Natural killer cell (primary cell): ENCODE measurements around the gene CCDC63. TPM values are rescaled to one million over a fixed set of nuclear protein-coding genes. Genes with fewer than 3 reads are reported as not detected.

Source experiments
- ATAC-seq, 3 donors: fragments of 150-1000 bp in 2 of 3; fragments of 200-7000 bp in 1 of 3; cut with Tn5 transposase; 1 replicate in 1 of 3; 2 replicates in 2 of 3; pipeline ENCODE4 v1.10.0; 2021; ENCODE audit warnings: mild to moderate bottlenecking in 2 of 3, moderate library complexity in 2 of 3
- DNase-seq, 2 donors: peaks; one replicate each; pipeline versions ENCODE4 v3.0.0 to v3.0.0-alpha.2; 2013 to 2021; ENCODE audit warnings: mixed read lengths in 1 of 2
- H3K27ac ChIP-seq: one replicate; pipeline ENCODE4 v1.5.1; 2013; ENCODE audit warnings: mild to moderate bottlenecking, low read length
- H3K27me3 ChIP-seq: one replicate; pipeline ENCODE4 v1.6.1; 2013; ENCODE audit warnings: low read length; ENCODE audit not compliant: control insufficient read depth, insufficient read depth
- H3K36me3 ChIP-seq: one replicate; pipeline ENCODE4 v1.6.1; 2013; ENCODE audit warnings: low read length; ENCODE audit not compliant: control insufficient read depth, insufficient read depth
- H3K4me1 ChIP-seq: one replicate; pipeline ENCODE4 v1.6.1; 2013; ENCODE audit warnings: low read length; ENCODE audit not compliant: control insufficient read depth, insufficient read depth
- H3K4me3 ChIP-seq: one replicate; pipeline ENCODE4 v1.5.1; 2013; ENCODE audit warnings: low read length
- H3K9me3 ChIP-seq: one replicate; pipeline ENCODE4 v1.6.1; 2013; ENCODE audit warnings: low read length; ENCODE audit not compliant: control insufficient read depth, insufficient read depth
- H3K27ac Mint-ChIP-seq, 2 donors: one replicate each; pipeline ENCODE4 v1.8.0; 2022; ENCODE audit warnings: mild to moderate bottlenecking in 2 of 2, mixed read lengths in 2 of 2, moderate library complexity in 1 of 2
- H3K27me3 Mint-ChIP-seq, 2 donors: one replicate each; pipeline ENCODE4 v1.8.0; 2022; ENCODE audit warnings: low read depth in 2 of 2, mixed read lengths in 2 of 2
- H3K36me3 Mint-ChIP-seq: one replicate; pipeline ENCODE4 v1.8.0; 2022; ENCODE audit warnings: mixed read lengths
- H3K4me1 Mint-ChIP-seq, 2 donors: one replicate each; pipeline ENCODE4 v1.8.0; 2022; ENCODE audit warnings: mixed read lengths in 2 of 2
- H3K4me3 Mint-ChIP-seq: one replicate; pipeline ENCODE4 v1.8.0; 2022; ENCODE audit warnings: mild to moderate bottlenecking, moderate library complexity, mixed read lengths
- H3K9me3 Mint-ChIP-seq, 2 donors: one replicate each; pipeline ENCODE4 v1.8.0; 2022; ENCODE audit warnings: mixed read lengths in 2 of 2
- CTCF ChIP-seq: fragments of 200-600 bp; IDR thresholded peaks from one replicate; pipeline ENCODE4 v1.8.0; 2022; ENCODE audit warnings: antibody characterized with exemption
- WGBS: methylation state at CpG from one replicate; pipeline ENCODE4 v1.1.7; 2013; ENCODE audit warnings: missing lambda C conversion rate; ENCODE audit not compliant: insufficient coverage; 5-methylcytosine and 5-hydroxymethylcytosine counted together
- intact Hi-C: fragments of 100-400 bp; cut with micrococcal nuclease; formaldehyde crosslinking; loops from one replicate; pipeline ENCODE4 v1.14.2; 2022
- total RNA-seq, 4 donors: library from RNA; stranded (reverse); fragments of 120-200 nt in 1 of 4; gene quantifications; one replicate each; pipeline versions ENCODE4 v1.2.3 to v1.2.4, GENCODE V29; 2013 to 2022

Gene CCDC63
- total RNA-seq, 3 donors from 2014 or later (not counting 1 experiment from before 2014, with no cell fraction given): not detected

GRCh38 chr12:110908377-110909152 lies 61.8 kb downstream of the CCDC63 start:
- ATAC-seq: no peak
- Mint-ChIP-seq H3K4me1 (peaks cover 0 to 4% of the 10 kb centered on the region in 2 donors), H3K27me3 (peaks cover 0 to 7% of the 10 kb centered on the region in 2 donors), H3K4me3 (no peak overlapping the region), H3K36me3 (no peaks in the 10 kb centered on the region), H3K9me3 (no peaks in the 10 kb centered on the region), H3K27ac (no peak overlapping the region)
- no peak overlapping the region for H3K4me3 ChIP-seq
- DNase-seq: no peak
- no peaks in the 10 kb centered on the region for H3K27me3 ChIP-seq
- TF ChIP-seq CTCF: no peak
- H3K4me1 ChIP-seq: peaks cover 12% of the 10 kb centered on the region
- WGBS: 85% methylated on average over 14 of the region's 14 CpGs
- H3K36me3 ChIP-seq: no peaks in the 10 kb centered on the region
- intact Hi-C loops: no loop called here
- no peaks in the 10 kb centered on the region for H3K9me3 ChIP-seq
- H3K27ac ChIP-seq: no peak overlapping the region

- ATAC-seq (no peak), DNase-seq (no peak)
- Mint-ChIP-seq H3K4me3 (no peak overlapping the region), H3K4me1 (no peaks in the 10 kb centered on the region), H3K36me3 (no peaks in the 10 kb centered on the region), H3K27ac (no peak overlapping the region), H3K27me3 (peaks cover 0 to 7% of the 10 kb centered on the region in 2 donors), H3K9me3 (no peaks in the 10 kb centered on the region)
- intact Hi-C loops: no loop called here
- H3K9me3 ChIP-seq: no peaks in the 10 kb centered on the region
- no peaks in the 10 kb centered on the region for H3K27me3 ChIP-seq
- H3K4me1 ChIP-seq: peaks cover 9% of the 10 kb centered on the region
- no peak overlapping the region for H3K4me3 ChIP-seq
- H3K36me3 ChIP-seq: no peaks in the 10 kb centered on the region
- TF ChIP-seq CTCF: no peak
- no peak overlapping the region for H3K27ac ChIP-seq
- 81% methylated on average over 6 of the region's 6 CpGs for WGBS
Measured at GRCh38 chr12:110912263-110912662, 65.5 kb downstream of the CCDC63 start.

GRCh38 chr12:110913119-110914056 lies 66.6 kb downstream of the CCDC63 start:
- Mint-ChIP-seq H3K4me3 (no peak overlapping the region), H3K9me3 (no peaks in the 10 kb centered on the region), H3K36me3 (no peaks in the 10 kb centered on the region), H3K27me3 (peaks cover 0 to 6% of the 10 kb centered on the region in 2 donors), H3K27ac (no peak overlapping the region), H3K4me1 (no peaks in the 10 kb centered on the region)
- DNase-seq (no peak), ATAC-seq (peak in 2 of 3 donors; percentile 21 to 33)
- peak overlapping the region; percentile 52 for H3K27ac ChIP-seq
- H3K4me3 ChIP-seq: no peak overlapping the region
- intact Hi-C loops: no loop called here
- 69% methylated on average over 11 of the region's 14 CpGs for WGBS
- H3K36me3 ChIP-seq: no peaks in the 10 kb centered on the region
- no peaks in the 10 kb centered on the region for H3K9me3 ChIP-seq
- TF ChIP-seq CTCF: no peak
- no peaks in the 10 kb centered on the region for H3K27me3 ChIP-seq
- H3K4me1 ChIP-seq: peaks cover 6% of the 10 kb centered on the region
